HG02610 (cell line): ENCODE measurements around the gene HECW1.

ENCODE experiments used
- ATAC-seq: cut with Tn5 transposase; IDR thresholded peaks from one replicate; pipeline ENCODE4 v1.9.1; 2021; ENCODE audit warnings: mild to moderate bottlenecking, moderate library complexity; ENCODE audit not compliant: unreplicated experiment

Gene HECW1

GRCh38 chr7:43248961-43249822, 136.7 kb downstream of the HECW1 start:
- no peak for ATAC-seq

- no peak for ATAC-seq
Observed at GRCh38 chr7:43249823-43250145, 137.3 kb downstream of the HECW1 start.

GRCh38 chr7:43260980-43261878, 148.8 kb downstream of the HECW1 start:
- peak; percentile 70 for ATAC-seq

- ATAC-seq = no peak
Observed at GRCh38 chr7:43265139-43265538, 152.7 kb downstream of the HECW1 start.

GRCh38 chr7:43273939-43274719, 161.7 kb downstream of the HECW1 start:
- no peak for ATAC-seq

GRCh38 chr7:43274752-43275151, 162.3 kb downstream of the HECW1 start:
- no peak for ATAC-seq

- ATAC-seq = no peak
Observed at GRCh38 chr7:43276547-43276946, 164.1 kb downstream of the HECW1 start.

- ATAC-seq = no peak
Observed at GRCh38 chr7:43278088-43278644, 165.7 kb downstream of the HECW1 start.

- no peak for ATAC-seq
Observed at GRCh38 chr7:43281268-43281667, 168.8 kb downstream of the HECW1 start.

- no peak for ATAC-seq
Observed at GRCh38 chr7:43283706-43284105, 171.3 kb downstream of the HECW1 start.

GRCh38 chr7:43289826-43290225, 177.4 kb downstream of the HECW1 start:
- no peak for ATAC-seq

GRCh38 chr7:43290978-43291377, 178.5 kb downstream of the HECW1 start:
- ATAC-seq = no peak

- no peak for ATAC-seq
Observed at GRCh38 chr7:43291789-43292188, 179.3 kb downstream of the HECW1 start.

- no peak for ATAC-seq
Observed at GRCh38 chr7:43292384-43292783, 179.9 kb downstream of the HECW1 start.

- no peak for ATAC-seq
Observed at GRCh38 chr7:43294080-43294630, 181.7 kb downstream of the HECW1 start.

- ATAC-seq = no peak
Observed at GRCh38 chr7:43295429-43295828, 183.0 kb downstream of the HECW1 start.

- ATAC-seq = no peak
Observed at GRCh38 chr7:43296306-43296705, 183.9 kb downstream of the HECW1 start.

GRCh38 chr7:43298617-43299016, 186.2 kb downstream of the HECW1 start:
- ATAC-seq = no peak

- no peak for ATAC-seq
Observed at GRCh38 chr7:43300121-43300520, 187.7 kb downstream of the HECW1 start.

GRCh38 chr7:43302211-43302711, 189.8 kb downstream of the HECW1 start:
- ATAC-seq = no peak
